Activated naive CD8-positive, alpha-beta T cell (primary cell): Measurements from ENCODE around the gene PSME1.
A peak's percentile ranks its signal among the peaks of the same experiment; 100 is the strongest.

ENCODE experiments used
- H3K27ac Mint-ChIP-seq: one replicate; pipeline ENCODE4 v1.8.0; 2021; ENCODE audit warnings: mixed read lengths
- H3K27me3 Mint-ChIP-seq: one replicate; pipeline ENCODE4 v1.8.0; 2021; ENCODE audit warnings: mixed read lengths
- H3K36me3 Mint-ChIP-seq: one replicate; pipeline ENCODE4 v1.8.0; 2021; ENCODE audit warnings: mixed read lengths
- H3K4me1 Mint-ChIP-seq: one replicate; pipeline ENCODE4 v1.8.0; 2021; ENCODE audit warnings: low read depth, mixed read lengths
- H3K4me3 Mint-ChIP-seq: one replicate; pipeline ENCODE4 v1.8.0; 2021; ENCODE audit warnings: mild to moderate bottlenecking, mixed read lengths
- H3K9me3 Mint-ChIP-seq: one replicate; pipeline ENCODE4 v1.8.0; 2021; ENCODE audit warnings: low read depth, mixed read lengths

The PSME1 gene

GRCh38 chr14:24159777-24160498 lies 23.9 kb downstream of the PSME1 start:
- Mint-ChIP-seq H3K4me1 (peaks cover 43% of the 10 kb centered on the region), H3K27me3 (no peaks in the 10 kb centered on the region), H3K9me3 (no peaks in the 10 kb centered on the region), H3K27ac (peak overlapping the region; percentile 100), H3K4me3 (no peak overlapping the region), H3K36me3 (peaks cover 19% of the 10 kb centered on the region)

GRCh38 chr14:24160499-24160849 lies 24.5 kb downstream of the PSME1 start:
- no peaks in the 10 kb centered on the region for H3K27me3 Mint-ChIP-seq

GRCh38 chr14:24160850-24161804 lies 25.1 kb downstream of the PSME1 start, which contains the start of gene IRF9:
Gene IRF9, plus strand, starts transcription at chr14:24161265. Its CDS starts 880 bp downstream, at chr14:24162145.
- no peaks in the 10 kb centered on the region for H3K27me3 Mint-ChIP-seq
- H3K27ac Mint-ChIP-seq: peak within 1 kb of the TSS; percentile 100
- H3K36me3 Mint-ChIP-seq: peaks cover 15% of the 10 kb centered on the region
- peaks cover 51% of the 10 kb centered on the region for H3K4me1 Mint-ChIP-seq
- no peaks in the 10 kb centered on the region for H3K9me3 Mint-ChIP-seq
- peak within 1 kb of the TSS; percentile 99 for H3K4me3 Mint-ChIP-seq

More at GRCh38 chr14:24160499-24160849, 24.5 kb downstream of the PSME1 start:
- no peaks in the 10 kb centered on the region for H3K9me3 Mint-ChIP-seq
- H3K27ac Mint-ChIP-seq: peak overlapping the region; percentile 100
- H3K4me1 Mint-ChIP-seq: peaks cover 48% of the 10 kb centered on the region
- peak overlapping the region; percentile 99 for H3K4me3 Mint-ChIP-seq
- peaks cover 19% of the 10 kb centered on the region for H3K36me3 Mint-ChIP-seq

- H3K27me3 Mint-ChIP-seq: no peaks in the 10 kb centered on the region
- peaks cover 50% of the 10 kb centered on the region for H3K4me1 Mint-ChIP-seq
- peaks cover 13% of the 10 kb centered on the region for H3K36me3 Mint-ChIP-seq
- H3K9me3 Mint-ChIP-seq: no peaks in the 10 kb centered on the region
- H3K27ac Mint-ChIP-seq: peak overlapping the region; percentile 100
- peak overlapping the region; percentile 99 for H3K4me3 Mint-ChIP-seq
These were observed 26.1 kb downstream of the PSME1 start for GRCh38 chr14:24162093-24162492.

- H3K9me3 Mint-ChIP-seq: no peaks in the 10 kb centered on the region
- H3K27ac Mint-ChIP-seq: peak overlapping the region; percentile 100
- peaks cover 60% of the 10 kb centered on the region for H3K4me1 Mint-ChIP-seq
- H3K27me3 Mint-ChIP-seq: no peaks in the 10 kb centered on the region
- peaks cover 18% of the 10 kb centered on the region for H3K36me3 Mint-ChIP-seq
- peak overlapping the region; percentile 65 for H3K4me3 Mint-ChIP-seq
These were observed 28.6 kb downstream of the PSME1 start for GRCh38 chr14:24164518-24164991.

- peak overlapping the region; percentile 34 for H3K27ac Mint-ChIP-seq
- no peak overlapping the region for H3K4me3 Mint-ChIP-seq
- no peaks in the 10 kb centered on the region for H3K9me3 Mint-ChIP-seq
- no peaks in the 10 kb centered on the region for H3K27me3 Mint-ChIP-seq
- H3K4me1 Mint-ChIP-seq: peaks cover 56% of the 10 kb centered on the region
- peaks cover 18% of the 10 kb centered on the region for H3K36me3 Mint-ChIP-seq
These were observed 29.8 kb downstream of the PSME1 start for GRCh38 chr14:24165785-24166184.

- H3K27ac Mint-ChIP-seq: peak overlapping the region; percentile 79
- H3K9me3 Mint-ChIP-seq: no peaks in the 10 kb centered on the region
- H3K27me3 Mint-ChIP-seq: no peaks in the 10 kb centered on the region
- peaks cover 47% of the 10 kb centered on the region for H3K4me1 Mint-ChIP-seq
- no peak overlapping the region for H3K4me3 Mint-ChIP-seq
- peaks cover 11% of the 10 kb centered on the region for H3K36me3 Mint-ChIP-seq
These were observed 31.6 kb downstream of the PSME1 start for GRCh38 chr14:24167469-24168114.

GRCh38 chr14:24171422-24172260 lies 35.6 kb downstream of the PSME1 start, which contains the start of gene REC8:
Gene REC8, plus strand, starts transcription at chr14:24172080. Its CDS starts 473 bp downstream, at chr14:24172553.
- H3K4me1 Mint-ChIP-seq: peaks cover 25% of the 10 kb centered on the region
- peaks cover 5% of the 10 kb centered on the region for H3K36me3 Mint-ChIP-seq
- H3K27me3 Mint-ChIP-seq: no peaks in the 10 kb centered on the region
- peak within 1 kb of the TSS; percentile 70 for H3K27ac Mint-ChIP-seq
- H3K4me3 Mint-ChIP-seq: peak within 1 kb of the TSS; percentile 83
- no peaks in the 10 kb centered on the region for H3K9me3 Mint-ChIP-seq

- Mint-ChIP-seq H3K27ac (peak overlapping the region; percentile 70), H3K9me3 (no peaks in the 10 kb centered on the region), H3K4me1 (peaks cover 24% of the 10 kb centered on the region), H3K27me3 (no peaks in the 10 kb centered on the region), H3K36me3 (peaks cover 5% of the 10 kb centered on the region), H3K4me3 (peak overlapping the region; percentile 83)
These were observed 36.4 kb downstream of the PSME1 start for GRCh38 chr14:24172261-24172860.

GRCh38 chr14:24172871-24173281 lies 36.9 kb downstream of the PSME1 start:
- H3K27me3 Mint-ChIP-seq: no peaks in the 10 kb centered on the region
- peak overlapping the region; percentile 34 for H3K27ac Mint-ChIP-seq
- peaks cover 20% of the 10 kb centered on the region for H3K4me1 Mint-ChIP-seq
- H3K9me3 Mint-ChIP-seq: no peaks in the 10 kb centered on the region
- peaks cover 5% of the 10 kb centered on the region for H3K36me3 Mint-ChIP-seq
- H3K4me3 Mint-ChIP-seq: peak overlapping the region; percentile 58

- H3K27me3 Mint-ChIP-seq: no peaks in the 10 kb centered on the region
- H3K27ac Mint-ChIP-seq: peak overlapping the region; percentile 37
- H3K4me1 Mint-ChIP-seq: peaks cover 11% of the 10 kb centered on the region
- no peaks in the 10 kb centered on the region for H3K9me3 Mint-ChIP-seq
- H3K4me3 Mint-ChIP-seq: no peak overlapping the region
- H3K36me3 Mint-ChIP-seq: no peaks in the 10 kb centered on the region
These were observed 40.6 kb downstream of the PSME1 start for GRCh38 chr14:24176599-24176998.

- Mint-ChIP-seq H3K36me3 (no peaks in the 10 kb centered on the region), H3K4me3 (no peak overlapping the region), H3K27ac (peak overlapping the region; percentile 37), H3K27me3 (no peaks in the 10 kb centered on the region), H3K9me3 (no peaks in the 10 kb centered on the region), H3K4me1 (peaks cover 10% of the 10 kb centered on the region)
These were observed 41.2 kb downstream of the PSME1 start for GRCh38 chr14:24177041-24177825.

- Mint-ChIP-seq H3K27me3 (no peaks in the 10 kb centered on the region), H3K9me3 (no peaks in the 10 kb centered on the region), H3K27ac (no peak overlapping the region), H3K4me3 (no peak overlapping the region), H3K36me3 (no peaks in the 10 kb centered on the region), H3K4me1 (peaks cover 7% of the 10 kb centered on the region)
These were observed 41.9 kb downstream of the PSME1 start for GRCh38 chr14:24177891-24178290.
